Endodermal cell (in vitro differentiated cells): Measurements from ENCODE around the gene ARHGAP31. TPM values are rescaled to one million over a fixed set of nuclear protein-coding genes. Genes with fewer than 3 reads are reported as not detected.

ENCODE experiments used
- DNase-seq: peaks from one replicate; pipeline ENCODE4 v3.0.0-alpha.2; 2017
- H3K27ac ChIP-seq: 2 replicates; pipeline ENCODE4 v1.5.1; 2013; ENCODE audit warnings: mild to moderate bottlenecking, low read depth, low read length, moderate library complexity
- H3K27me3 ChIP-seq: 2 replicates; pipeline ENCODE4 v1.6.1; 2013; ENCODE audit warnings: mild to moderate bottlenecking, low read length, moderate library complexity; ENCODE audit not compliant: insufficient read depth, control insufficient read depth, poor library complexity, severe bottlenecking
- H3K36me3 ChIP-seq: 2 replicates; pipeline ENCODE4 v1.7.0; 2013; ENCODE audit warnings: mild to moderate bottlenecking, low read length, moderate library complexity; ENCODE audit not compliant: control insufficient read depth, insufficient read depth
- H3K4me1 ChIP-seq: one replicate; pipeline ENCODE4 v1.7.0; 2013; ENCODE audit warnings: low read length; ENCODE audit not compliant: control insufficient read depth, insufficient read depth
- H3K4me3 ChIP-seq: 2 replicates; pipeline ENCODE4 v1.5.1; 2013; ENCODE audit warnings: mild to moderate bottlenecking, low read length, moderate library complexity
- H3K9ac ChIP-seq: 2 replicates; pipeline ENCODE4 v1.6.1; 2013; ENCODE audit warnings: mild to moderate bottlenecking, low read length, moderate library complexity; ENCODE audit not compliant: poor library complexity, severe bottlenecking; ENCODE audit errors: extremely low read depth
- H3K9me3 ChIP-seq: 2 replicates; pipeline ENCODE4 v1.6.1; 2013; ENCODE audit warnings: mild to moderate bottlenecking, low read length, moderate library complexity; ENCODE audit not compliant: control insufficient read depth
- H3K27ac Mint-ChIP-seq: 2 replicates; pipeline ENCODE4 v1.8.0; 2020; ENCODE audit warnings: mixed read lengths
- H3K27me3 Mint-ChIP-seq: 2 replicates; pipeline ENCODE4 v1.8.0; 2021; ENCODE audit warnings: mild to moderate bottlenecking, mixed read lengths; ENCODE audit not compliant: insufficient read depth
- H3K36me3 Mint-ChIP-seq: 2 replicates; pipeline ENCODE4 v1.8.0; 2020; ENCODE audit warnings: low read depth, mixed read lengths
- H3K4me1 Mint-ChIP-seq: 2 replicates; pipeline ENCODE4 v1.8.0; 2020; ENCODE audit warnings: mixed read lengths
- H3K4me3 Mint-ChIP-seq: 2 replicates; pipeline ENCODE4 v1.8.0; 2020; ENCODE audit warnings: mild to moderate bottlenecking, moderate library complexity, mixed read lengths
- H3K9me3 Mint-ChIP-seq: 2 replicates; pipeline ENCODE4 v1.8.0; 2020; ENCODE audit warnings: mild to moderate bottlenecking, mixed read lengths
- CTCF ChIP-seq: fragments of 200-600 bp; sonication (generic); conservative IDR thresholded peaks from 2 replicates; pipeline ENCODE4 v1.5.0; 2021; ENCODE audit warnings: antibody characterized with exemption, mild to moderate bottlenecking
- WGBS, 2 experiments: methylation state at CpG; one replicate each; pipeline versions ENCODE4 v1.1.5 to v1.1.7; 2013; ENCODE audit warnings: missing lambda C conversion rate in 2 of 2, mixed read lengths in 1 of 2; ENCODE audit not compliant: insufficient coverage in 1 of 2, insufficient read length in 1 of 2; 5-methylcytosine and 5-hydroxymethylcytosine counted together
- total RNA-seq, 2 donors: library from RNA; stranded (reverse); fragmentation: NEBNext Ultra II Directional in 1 of 2; extraction: Animal tissue kit (Norgen Biotek cat#: 25700) in 1 of 2; gene quantifications; 2 replicates in 1 of 2; 3 replicates in 1 of 2; pipeline ENCODE4 v1.2.1, GENCODE V29; 2021

The ARHGAP31 gene
- total RNA-seq, 2 donors from 2014 or later = 2.2 to 2.3 TPM

GRCh38 chr3:119436977-119437376 is 142.8 kb downstream of the ARHGAP31 start:
- H3K27ac Mint-ChIP-seq = no peak overlapping the region
- H3K4me1 Mint-ChIP-seq = no peaks in the 10 kb centered on the region
- no peaks in the 10 kb centered on the region for H3K9me3 Mint-ChIP-seq
- peaks cover 91% of the 10 kb centered on the region for H3K36me3 ChIP-seq
- TF ChIP-seq CTCF = no peak
- no peak for DNase-seq
- H3K4me3 ChIP-seq = no peak overlapping the region
- H3K27me3 Mint-ChIP-seq = no peaks in the 10 kb centered on the region
- no peaks in the 10 kb centered on the region for H3K4me1 ChIP-seq
- peaks cover 77% of the 10 kb centered on the region for H3K36me3 Mint-ChIP-seq
- H3K9ac ChIP-seq = no peak overlapping the region
- H3K27me3 ChIP-seq = no peaks in the 10 kb centered on the region
- WGBS, 2 experiments = 93% methylated on average over 1 of the region's 1 CpG; no CpG with 5 or more reads in 1 of the 2 experiments
- no peak overlapping the region for H3K4me3 Mint-ChIP-seq
- H3K27ac ChIP-seq = no peak overlapping the region
- H3K9me3 ChIP-seq = peaks cover 10% of the 10 kb centered on the region

GRCh38 chr3:119437691-119438258 is 143.6 kb downstream of the ARHGAP31 start:
- no peak for DNase-seq
- Mint-ChIP-seq H3K4me3 (no peak overlapping the region), H3K27ac (no peak overlapping the region), H3K9me3 (no peaks in the 10 kb centered on the region), H3K4me1 (no peaks in the 10 kb centered on the region), H3K36me3 (peaks cover 79% of the 10 kb centered on the region), H3K27me3 (no peaks in the 10 kb centered on the region)
- peaks cover 14% of the 10 kb centered on the region for H3K9me3 ChIP-seq
- peaks cover 91% of the 10 kb centered on the region for H3K36me3 ChIP-seq
- H3K9ac ChIP-seq = no peak overlapping the region
- no peaks in the 10 kb centered on the region for H3K4me1 ChIP-seq
- TF ChIP-seq CTCF = no peak
- 96% methylated on average over 3 to 6 of the region's 6 CpGs for WGBS, 2 experiments
- H3K4me3 ChIP-seq = no peak overlapping the region
- H3K27me3 ChIP-seq = no peaks in the 10 kb centered on the region
- H3K27ac ChIP-seq = no peak overlapping the region

- no peak overlapping the region for H3K4me3 Mint-ChIP-seq
- Histone ChIP-seq H3K27me3 (no peaks in the 10 kb centered on the region), H3K36me3 (peaks cover 85% of the 10 kb centered on the region), H3K4me1 (no peaks in the 10 kb centered on the region), H3K27ac (no peak overlapping the region), H3K9ac (no peak overlapping the region), H3K9me3 (peaks cover 10% of the 10 kb centered on the region), H3K4me3 (no peak overlapping the region)
- TF ChIP-seq CTCF = no peak
- H3K27me3 Mint-ChIP-seq = no peaks in the 10 kb centered on the region
- H3K4me1 Mint-ChIP-seq = no peaks in the 10 kb centered on the region
- H3K27ac Mint-ChIP-seq = no peak overlapping the region
- peaks cover 67% of the 10 kb centered on the region for H3K36me3 Mint-ChIP-seq
- H3K9me3 Mint-ChIP-seq = no peaks in the 10 kb centered on the region
- no peak for DNase-seq
Observed at GRCh38 chr3:119443179-119443578, 149.0 kb downstream of the ARHGAP31 start.
